ENCODE data around the gene ABCB8. TPM values are rescaled to one million over a fixed set of nuclear protein-coding genes. Genes with fewer than 3 reads are reported as not detected.
A peak's percentile ranks its signal among the peaks of the same experiment; 100 is the strongest.

ABCB8 gene
- total RNA-seq, 2 donors from 2014 or later = 35.9 to 37.2 TPM

GRCh38 chr7:151075978-151076426 is 47.8 kb downstream of the ABCB8 start:
- H3K4me3 Mint-ChIP-seq = no peak overlapping the region
- Histone ChIP-seq H3K4me1 (ENCODE audit: control insufficient read depth, insufficient read depth, low read length) (peaks cover 15% of the 10 kb centered on the region), H3K36me3 (ENCODE audit: control insufficient read depth, insufficient read depth, low read length) (peaks cover 21% of the 10 kb centered on the region), H3K27me3 (ENCODE audit: control insufficient read depth, insufficient read depth, low read length, poor library complexity, severe bottlenecking) (no peaks in the 10 kb centered on the region), H3K27ac (ENCODE audit: low read depth, low read length) (no peak overlapping the region), H3K9me3 (ENCODE audit: control insufficient read depth, low read length) (no peaks in the 10 kb centered on the region), H3K9ac (ENCODE audit: extremely low read depth, low read length, poor library complexity, severe bottlenecking) (no peak overlapping the region), H3K4me3 (ENCODE audit: low read length) (no peak overlapping the region)
- 86 to 89% methylated on average over 12 to 22 of the region's 22 CpGs for WGBS, 2 experiments (ENCODE audit: insufficient coverage in 1 of 2, insufficient read length in 1 of 2)
- H3K27me3 Mint-ChIP-seq (ENCODE audit: insufficient read depth) = no peaks in the 10 kb centered on the region
- no peak for DNase-seq
- no peak for TF ChIP-seq CTCF (conservative IDR thresholded peaks at IDR 0.05)
- H3K27ac Mint-ChIP-seq = peak overlapping the region; percentile 17
- peaks cover 25% of the 10 kb centered on the region for H3K4me1 Mint-ChIP-seq
- H3K36me3 Mint-ChIP-seq (ENCODE audit: low read depth) = peaks cover 35% of the 10 kb centered on the region
- no peaks in the 10 kb centered on the region for H3K9me3 Mint-ChIP-seq

DNA sequence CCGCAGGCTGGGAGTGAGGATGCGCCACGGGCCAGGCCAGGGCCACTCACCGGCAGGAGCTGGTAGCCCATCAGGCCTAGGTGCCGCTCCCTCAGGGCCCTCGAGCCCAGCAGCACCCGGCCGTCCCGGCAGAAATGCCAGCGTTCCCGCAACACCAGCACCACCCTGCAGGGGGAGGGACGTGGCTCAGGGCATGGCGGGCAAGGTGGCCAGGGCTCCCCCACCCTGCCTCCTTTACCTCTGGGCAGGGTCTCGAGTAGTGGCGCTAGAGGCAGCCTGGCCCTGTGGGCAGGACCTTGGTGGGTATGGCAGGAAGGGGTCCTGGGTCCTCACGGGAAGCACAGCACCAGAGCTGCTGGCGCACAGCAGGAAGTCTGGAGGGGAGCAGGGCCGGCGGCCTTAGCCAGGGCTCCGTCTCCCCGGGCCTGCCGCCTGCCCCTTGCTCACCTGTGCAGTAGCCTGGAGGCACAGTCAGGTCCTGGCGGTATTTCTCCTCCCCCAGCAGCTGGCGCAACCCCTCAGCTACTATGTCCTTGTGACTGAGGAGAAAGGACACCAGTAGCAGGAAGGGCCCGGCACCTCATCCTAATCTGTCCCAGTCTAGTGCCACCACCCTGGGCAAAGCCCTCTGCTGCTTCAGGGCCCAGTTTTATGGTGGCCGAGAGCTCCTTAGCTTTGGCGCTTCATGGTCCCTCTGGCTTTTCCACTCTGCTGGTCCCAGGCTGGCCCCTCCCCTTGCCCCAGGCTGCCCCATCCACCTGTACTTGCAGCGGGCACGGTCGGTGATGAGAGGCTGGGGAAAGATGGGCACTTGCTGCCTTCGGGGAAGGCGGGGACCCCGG is 48.8 kb downstream of the ABCB8 start:
- Mint-ChIP-seq H3K9me3 (no peaks in the 10 kb centered on the region), H3K4me1 (peaks cover 27% of the 10 kb centered on the region), H3K36me3 (ENCODE audit: low read depth) (peaks cover 28% of the 10 kb centered on the region), H3K27ac (peak overlapping the region; percentile 30), H3K4me3 (no peak overlapping the region), H3K27me3 (ENCODE audit: insufficient read depth) (no peaks in the 10 kb centered on the region)
- H3K27ac ChIP-seq (ENCODE audit: low read depth, low read length) = no peak overlapping the region
- DNase-seq = peak; percentile 93
- TF ChIP-seq CTCF (conservative IDR thresholded peaks at IDR 0.05) = peak; percentile 71
- no peaks in the 10 kb centered on the region for H3K27me3 ChIP-seq (ENCODE audit: control insufficient read depth, insufficient read depth, low read length, poor library complexity, severe bottlenecking)
- H3K9ac ChIP-seq (ENCODE audit: extremely low read depth, low read length, poor library complexity, severe bottlenecking) = no peak overlapping the region
- 89 to 90% methylated on average over 19 to 33 of the region's 33 CpGs for WGBS, 2 experiments (ENCODE audit: insufficient coverage in 1 of 2, insufficient read length in 1 of 2)
- H3K4me3 ChIP-seq (ENCODE audit: low read length) = no peak overlapping the region
- H3K36me3 ChIP-seq (ENCODE audit: control insufficient read depth, insufficient read depth, low read length) = peaks cover 20% of the 10 kb centered on the region
- peaks cover 20% of the 10 kb centered on the region for H3K4me1 ChIP-seq (ENCODE audit: control insufficient read depth, insufficient read depth, low read length)
- H3K9me3 ChIP-seq (ENCODE audit: control insufficient read depth, low read length) = no peaks in the 10 kb centered on the region

DNA sequence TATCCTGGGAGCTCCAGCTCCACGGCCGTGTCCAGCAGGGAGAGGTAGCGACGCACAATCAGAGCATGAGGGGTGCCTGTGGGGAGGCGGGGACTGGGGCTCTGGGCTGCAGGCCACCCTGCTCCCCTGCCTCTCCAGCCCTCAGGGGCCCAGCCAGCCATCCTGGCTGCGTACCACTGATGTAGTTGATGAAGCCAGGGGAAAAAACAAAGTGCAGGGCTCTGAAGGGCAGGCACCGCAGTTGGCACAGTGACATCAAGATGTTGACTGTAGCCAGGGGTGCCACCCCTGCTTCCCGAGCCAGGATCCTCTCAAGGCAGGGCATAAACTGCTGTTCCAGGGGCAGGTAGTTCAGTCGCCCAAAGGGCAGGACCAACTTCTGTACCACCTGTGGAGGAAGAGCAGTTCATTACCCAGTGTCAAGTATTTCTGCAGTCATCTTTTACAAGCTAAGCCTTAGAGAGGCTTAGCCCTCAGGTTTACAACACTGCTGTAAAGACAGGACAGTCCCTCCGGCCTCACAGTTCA is 49.5 kb downstream of the ABCB8 start:
- peaks cover 20% of the 10 kb centered on the region for H3K4me1 ChIP-seq (ENCODE audit: control insufficient read depth, insufficient read depth, low read length)
- WGBS, 2 experiments (ENCODE audit: insufficient coverage in 1 of 2, insufficient read length in 1 of 2) = 85 to 87% methylated on average over 9 to 10 of the region's 10 CpGs
- no peak overlapping the region for H3K27ac ChIP-seq (ENCODE audit: low read depth, low read length)
- DNase-seq = no peak
- no peak overlapping the region for H3K9ac ChIP-seq (ENCODE audit: extremely low read depth, low read length, poor library complexity, severe bottlenecking)
- peaks cover 25% of the 10 kb centered on the region for H3K36me3 Mint-ChIP-seq (ENCODE audit: low read depth)
- H3K4me3 Mint-ChIP-seq = peak overlapping the region; percentile 76
- peaks cover 30% of the 10 kb centered on the region for H3K4me1 Mint-ChIP-seq
- H3K9me3 ChIP-seq (ENCODE audit: control insufficient read depth, low read length) = no peaks in the 10 kb centered on the region
- no peaks in the 10 kb centered on the region for H3K27me3 Mint-ChIP-seq (ENCODE audit: insufficient read depth)
- H3K27ac Mint-ChIP-seq = peak overlapping the region; percentile 21
- no peak overlapping the region for H3K4me3 ChIP-seq (ENCODE audit: low read length)
- H3K9me3 Mint-ChIP-seq = no peaks in the 10 kb centered on the region
- peaks cover 20% of the 10 kb centered on the region for H3K36me3 ChIP-seq (ENCODE audit: control insufficient read depth, insufficient read depth, low read length)
- H3K27me3 ChIP-seq (ENCODE audit: control insufficient read depth, insufficient read depth, low read length, poor library complexity, severe bottlenecking) = no peaks in the 10 kb centered on the region
- TF ChIP-seq CTCF (conservative IDR thresholded peaks at IDR 0.05) = no peak
